ENCODE data around the gene KCNK15.
A peak's percentile ranks its signal among the peaks of the same experiment; 100 is the strongest.
"Not testable (repeated sequence)": the region's sequence is repeated elsewhere in the genome, so short reads cannot be mapped to it uniquely, and the experiment has no call there.

The KCNK15 gene

GRCh38 chr20:44759595-44759994 is 13.9 kb downstream of the KCNK15 start:
- DNase-seq, result no peak

GRCh38 chr20:44761423-44761822 is 15.8 kb downstream of the KCNK15 start:
- no peak for DNase-seq

DNA sequence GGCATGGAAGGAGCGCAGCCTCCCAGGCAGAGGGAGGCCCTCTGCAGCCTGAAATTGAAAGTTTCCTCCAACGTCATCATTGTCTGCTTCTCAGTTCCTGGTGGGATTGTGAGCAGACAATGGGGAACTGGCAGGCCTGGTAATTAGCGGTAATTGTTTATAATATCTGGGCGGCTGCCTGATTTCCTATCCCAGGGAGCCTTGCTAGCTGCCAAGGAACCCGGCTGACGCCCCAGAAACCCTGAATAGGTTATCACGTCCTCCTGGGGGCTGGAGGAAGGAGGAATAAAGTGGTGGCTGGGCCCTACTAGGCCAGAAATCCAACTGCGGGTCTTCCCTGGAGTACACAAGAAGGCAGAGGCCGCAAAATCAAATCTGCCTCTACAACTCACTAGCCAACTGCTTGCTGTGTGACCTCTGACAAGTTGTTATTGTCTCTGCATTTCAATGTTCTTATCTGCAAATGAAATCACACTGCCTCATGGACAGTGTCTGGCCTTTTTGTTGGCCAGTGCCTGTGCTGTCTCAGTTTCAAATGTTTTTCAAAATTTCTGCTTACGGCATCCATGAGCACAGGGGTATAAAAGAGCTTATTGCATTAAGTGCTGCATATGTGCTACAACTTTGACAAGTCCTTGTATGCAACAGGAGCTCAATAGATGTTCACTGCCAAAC is 16.9 kb downstream of the KCNK15 start:
- DNase-seq, result no peak

- not testable (repeated sequence) for DNase-seq
Measured at GRCh38 chr20:44763798-44764197, 18.1 kb downstream of the KCNK15 start.

GRCh38 chr20:44765091-44765490 is 19.4 kb downstream of the KCNK15 start:
- no peak for DNase-seq

GRCh38 chr20:44765701-44766347 is 20.2 kb downstream of the KCNK15 start:
- no peak for DNase-seq

DNA sequence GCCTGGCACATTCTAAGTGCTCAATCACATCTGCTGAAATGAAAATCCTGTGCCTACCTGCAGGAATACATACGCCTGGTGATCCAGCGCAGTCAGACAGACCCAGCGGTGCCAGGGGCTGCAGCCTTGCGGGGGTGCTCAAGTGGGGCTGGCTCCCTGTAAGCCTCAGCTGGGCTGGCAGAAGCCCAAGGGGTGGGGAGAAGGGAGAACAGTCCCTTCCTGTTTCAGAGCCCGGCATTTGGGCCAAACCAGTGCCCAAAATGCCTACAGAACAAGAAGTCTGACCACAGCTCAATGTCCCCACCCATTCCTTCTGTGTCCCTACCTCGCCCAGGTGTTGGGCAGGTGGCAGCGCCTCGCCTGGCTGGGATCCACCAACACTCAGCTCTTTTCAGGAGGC is 22.6 kb downstream of the KCNK15 start:
- DNase-seq, result no peak

GRCh38 chr20:44768854-44769480 is 23.3 kb downstream of the KCNK15 start:
- DNase-seq, result no peak

DNA sequence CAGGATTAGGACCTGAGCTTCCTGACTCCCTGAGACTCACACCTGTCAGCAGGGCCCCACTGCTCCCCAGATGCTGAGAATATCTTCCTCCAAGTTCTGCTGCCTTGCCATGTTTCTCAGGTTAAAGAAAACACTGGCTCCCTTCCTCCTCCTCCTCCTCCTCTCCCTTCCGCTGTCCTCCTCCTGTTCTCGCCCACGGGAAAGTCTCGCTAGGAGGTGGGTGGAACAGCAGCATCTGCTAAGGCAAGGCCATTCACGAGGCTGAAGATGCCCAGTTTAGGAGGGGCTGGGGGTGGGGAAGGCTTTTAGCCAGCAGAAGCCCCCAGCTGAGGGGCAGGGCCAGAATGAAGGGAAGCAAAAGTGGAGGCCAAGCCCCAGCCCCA is 23.8 kb downstream of the KCNK15 start:
- no peak for DNase-seq

- DNase-seq, result no peak
Measured at GRCh38 chr20:44770484-44771171, 25.0 kb downstream of the KCNK15 start.

DNA sequence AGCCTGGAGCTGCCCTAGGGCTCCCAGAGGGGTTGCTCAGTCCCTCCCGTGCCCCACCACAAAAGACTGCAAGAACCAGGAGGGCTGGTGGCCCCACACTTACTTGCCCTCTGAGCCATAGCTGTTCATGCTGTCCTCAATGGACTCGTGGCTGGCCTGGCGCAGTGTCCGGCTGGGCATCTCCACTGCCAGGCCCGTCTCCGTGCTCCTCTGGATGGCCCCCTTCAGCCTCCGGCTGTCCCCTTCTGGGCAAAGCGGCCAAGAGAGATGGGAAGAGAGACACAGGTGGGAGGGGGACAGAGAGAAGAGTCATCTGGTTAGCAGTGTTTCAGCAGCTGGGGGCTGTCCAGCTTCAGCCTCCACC is 25.5 kb downstream of the KCNK15 start:
- no peak for DNase-seq

DNA sequence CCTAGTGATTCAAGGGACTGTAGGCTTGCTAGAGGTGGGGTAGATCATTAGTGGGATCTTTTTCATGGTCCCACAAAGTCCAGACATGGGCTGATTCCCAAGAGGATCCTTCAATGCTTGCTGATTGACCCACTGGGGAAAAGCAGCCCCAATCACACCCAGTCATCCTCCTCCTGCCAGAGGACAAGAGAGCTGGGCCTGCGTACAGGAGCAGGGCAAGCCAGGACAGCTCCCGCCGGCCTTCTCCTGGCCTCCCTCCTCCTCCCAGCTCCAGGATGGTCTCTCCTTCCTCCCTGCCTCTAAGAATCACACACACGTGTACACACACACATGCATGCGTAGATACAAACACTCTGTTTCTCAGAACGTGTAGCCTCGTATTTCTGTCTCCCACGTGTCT is 27.0 kb downstream of the KCNK15 start:
- DNase-seq, result no peak

DNA sequence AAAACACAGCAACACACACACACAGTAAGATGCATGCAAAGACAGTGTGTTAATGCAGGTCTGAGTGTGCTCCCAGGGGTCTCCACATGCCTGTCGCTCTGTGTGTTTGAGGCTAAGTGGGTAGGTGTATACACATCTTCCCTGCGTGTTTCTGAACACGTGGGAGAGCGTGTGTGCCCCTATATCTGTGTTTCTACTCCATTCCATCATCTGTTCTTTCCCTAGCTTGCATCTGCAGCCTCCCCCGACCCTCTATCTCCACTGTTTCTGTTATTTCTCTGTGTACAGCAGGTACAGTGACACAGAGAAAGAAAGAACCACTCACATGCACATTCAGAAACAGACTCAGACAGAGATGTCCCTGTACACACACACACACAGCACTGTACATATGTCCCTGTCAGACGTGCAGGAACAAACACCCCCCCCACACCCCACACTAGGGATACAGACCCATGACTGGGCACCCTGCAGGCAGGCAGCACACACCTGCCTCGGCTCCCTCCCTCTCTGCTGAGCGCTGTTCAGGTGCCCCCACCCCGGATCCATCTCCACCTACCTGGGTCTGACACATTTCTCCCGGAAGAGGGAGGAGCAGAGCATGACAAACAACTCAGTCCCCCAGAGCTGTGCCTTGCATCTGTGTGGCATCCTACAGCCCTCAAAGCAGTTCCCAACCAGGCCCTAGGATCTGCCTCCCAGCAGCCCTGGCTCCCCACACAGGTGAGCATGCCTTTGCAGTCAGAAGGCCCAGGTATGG is 27.6 kb downstream of the KCNK15 start:
- DNase-seq, result no peak

DNA sequence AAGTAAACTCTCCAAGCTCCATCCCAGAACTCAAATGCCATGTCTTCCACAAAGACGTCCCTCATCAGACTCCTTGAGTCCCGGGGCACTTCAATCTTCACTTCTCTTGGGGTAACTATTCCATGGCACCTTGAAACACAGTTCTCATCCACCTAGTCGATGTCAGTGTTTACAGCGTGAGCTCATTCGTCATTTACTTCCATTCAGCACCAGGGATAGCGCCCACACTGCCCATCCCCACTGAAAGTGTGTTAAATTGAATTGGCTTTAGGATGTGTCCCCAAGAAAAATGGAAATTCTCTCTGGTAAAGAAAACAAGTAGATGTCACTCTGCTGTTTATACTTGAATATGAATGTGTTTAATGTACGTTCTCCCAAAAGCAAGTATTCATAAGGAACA is 31.3 kb downstream of the KCNK15 start:
- DNase-seq, result no peak

GRCh38 chr20:44780226-44780625 is 34.6 kb downstream of the KCNK15 start:
- peak; percentile 7 to 49 for DNase-seq

DNA sequence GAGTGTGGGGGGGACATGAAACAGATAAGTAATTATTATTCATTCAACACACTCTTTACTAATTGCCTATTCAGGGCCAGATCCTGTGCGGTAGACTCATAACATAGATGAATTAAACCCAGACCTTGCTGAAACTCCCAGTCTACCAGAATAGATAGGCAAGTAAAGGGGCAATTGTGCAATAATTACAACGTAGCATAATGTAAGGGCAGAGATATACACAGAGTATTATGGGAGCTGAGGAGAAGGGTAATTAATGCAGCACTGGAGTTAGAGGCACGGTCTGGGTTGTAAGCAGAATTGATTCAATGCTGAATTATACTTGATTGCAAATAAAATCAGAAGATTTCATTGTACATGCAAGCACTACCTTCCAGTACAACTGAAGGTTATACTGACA is 35.5 kb downstream of the KCNK15 start:
- no peak for DNase-seq

DNA sequence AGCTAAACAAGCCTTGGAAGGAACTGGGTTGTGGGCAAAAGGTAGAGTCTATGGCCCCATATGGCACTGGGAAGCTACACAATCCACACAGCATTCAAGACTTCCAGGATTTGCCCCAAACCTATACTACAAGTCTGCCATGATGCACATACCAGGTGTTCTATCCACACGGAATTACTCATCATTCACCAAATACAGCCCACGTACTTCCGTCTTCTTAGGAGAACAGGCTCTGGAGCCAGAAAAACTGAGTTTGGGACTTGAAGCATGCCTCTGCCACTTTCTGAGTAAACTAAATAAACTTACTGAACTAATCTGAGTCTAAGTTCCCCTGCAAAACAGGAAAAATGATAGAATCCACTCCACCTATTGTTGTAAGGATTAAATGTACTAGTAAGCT is 36.1 kb downstream of the KCNK15 start:
- DNase-seq, result no peak

GRCh38 chr20:44784688-44785087 is 39.0 kb downstream of the KCNK15 start:
- DNase-seq, result no peak

DNA sequence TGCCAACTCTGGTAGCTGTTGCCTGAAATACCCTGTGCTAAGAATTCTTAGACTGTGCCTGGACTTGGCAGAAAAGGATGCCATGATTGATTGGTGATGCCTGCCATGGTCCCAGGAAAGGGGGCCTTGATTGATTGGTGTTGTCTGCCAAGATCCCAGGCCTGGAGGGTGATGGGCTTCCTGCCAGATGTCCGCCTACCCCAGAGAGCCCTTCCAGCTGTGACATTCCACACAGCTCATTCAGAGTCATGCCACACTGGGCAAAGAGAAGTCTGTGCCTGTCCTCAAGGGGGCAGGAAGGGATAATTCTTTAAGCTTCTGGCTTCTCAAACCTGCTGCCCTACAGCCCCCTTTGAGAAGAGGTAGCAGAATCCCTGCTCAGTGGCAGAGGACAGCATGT is 40.1 kb downstream of the KCNK15 start:
- no peak for DNase-seq

DNA sequence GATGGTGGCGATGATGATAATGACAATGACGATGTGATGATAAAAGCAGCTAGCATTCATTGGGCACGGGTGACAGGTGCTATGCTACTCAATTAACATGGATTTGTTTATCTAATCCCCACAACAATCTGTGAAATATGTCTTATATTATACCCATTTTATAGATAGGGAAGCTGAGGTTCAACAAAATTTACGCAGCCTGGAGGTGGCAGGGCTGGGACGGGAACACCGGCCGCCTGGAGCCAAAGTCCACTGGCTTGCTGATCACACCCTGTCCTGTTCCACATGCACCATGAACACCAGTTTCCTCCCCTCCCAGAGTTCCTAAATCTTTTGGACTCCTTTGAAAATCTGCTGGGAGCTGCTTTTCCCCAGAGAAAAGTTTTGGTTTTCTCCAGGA is 41.6 kb downstream of the KCNK15 start:
- DNase-seq, result no peak

- no peak for DNase-seq
Measured at GRCh38 chr20:44788706-44789456, 43.2 kb downstream of the KCNK15 start.

All from inflammatory macrophage (primary cell).